NCI-H82 treated with DMSO at 0.1 percent for 48 hours (cell line): ENCODE results near the gene PABPN1.

Experiments used
- DNase-seq: peaks from one replicate; lab custom pipeline; 2025; ENCODE audit not compliant: unreplicated experiment; lab: John Stamatoyannopoulos, UW

PABPN1 gene

DNA sequence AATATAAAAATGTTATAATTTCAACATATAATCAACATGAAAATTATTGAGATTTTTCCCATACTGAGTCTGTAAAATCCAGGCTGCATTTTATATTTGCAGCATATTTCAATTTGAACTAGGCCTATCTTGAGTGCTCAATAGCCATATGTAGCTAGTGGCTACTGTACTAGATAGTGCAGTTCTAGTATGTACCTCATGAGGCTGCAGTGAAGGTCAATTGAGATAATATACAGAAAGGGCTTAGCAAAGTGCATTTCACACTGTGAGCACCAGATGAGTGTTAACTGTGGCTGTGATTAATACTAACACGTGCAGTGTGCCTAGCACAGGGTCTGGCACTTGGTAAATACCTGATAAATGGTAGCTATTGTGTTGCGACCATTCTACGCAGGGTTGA, 36.8 kb downstream of the PABPN1 start:
- no peak for DNase-seq

DNA sequence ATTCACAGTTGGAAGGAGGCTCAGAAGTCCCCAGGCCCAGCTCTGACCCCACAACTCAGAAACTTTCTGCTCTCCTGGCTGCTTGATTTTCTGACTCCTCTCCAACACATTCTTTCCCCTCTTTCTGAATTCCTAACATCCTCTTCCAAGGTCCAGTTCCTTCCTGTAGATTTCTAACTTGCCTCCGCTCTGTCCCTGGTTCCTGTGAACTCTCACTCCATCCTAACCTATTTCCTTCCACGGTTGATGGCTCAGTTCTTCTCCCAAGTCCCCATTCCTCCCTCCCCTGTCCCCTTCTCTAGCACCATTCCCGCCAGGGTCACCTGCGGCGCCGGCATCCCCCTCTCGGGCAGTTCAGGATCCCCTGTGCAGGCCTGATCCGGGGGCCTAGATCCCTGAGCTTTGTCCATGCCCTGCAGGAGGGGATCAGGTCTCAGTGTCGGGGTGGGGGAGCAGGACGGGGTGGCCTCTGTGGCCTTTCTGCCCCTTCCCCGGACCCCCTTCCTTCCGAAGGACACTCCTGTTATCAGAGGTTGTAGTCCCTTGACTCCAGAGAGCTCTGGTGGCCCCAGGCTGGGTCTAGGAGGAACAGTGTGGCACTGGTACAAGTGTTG, 37.4 kb downstream of the PABPN1 start:
- no peak for DNase-seq

DNA sequence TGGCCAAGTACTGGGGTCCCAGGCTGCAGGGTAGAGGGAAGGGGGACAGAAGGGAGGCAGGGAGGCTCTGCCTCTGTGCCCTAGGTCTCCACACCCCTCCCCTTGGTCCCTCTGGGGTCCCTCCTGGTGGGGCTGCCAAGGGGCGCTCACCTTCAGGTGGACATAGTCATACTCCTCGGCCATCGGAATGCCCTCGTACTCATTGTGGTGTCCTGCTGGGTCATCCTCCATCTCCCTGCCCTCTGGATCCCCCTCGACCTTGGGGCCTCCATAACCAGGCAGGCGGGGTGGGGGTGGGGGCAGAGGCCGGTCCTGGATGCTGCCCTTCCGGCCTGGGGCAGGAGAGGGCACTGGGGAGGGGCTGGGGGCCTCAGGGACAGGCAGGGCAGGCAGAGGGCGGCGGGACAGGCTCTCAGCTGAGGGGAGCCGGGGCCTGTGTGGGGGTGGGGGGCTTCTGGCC, 37.9 kb downstream of the PABPN1 start:
- DNase-seq = no peak

DNA sequence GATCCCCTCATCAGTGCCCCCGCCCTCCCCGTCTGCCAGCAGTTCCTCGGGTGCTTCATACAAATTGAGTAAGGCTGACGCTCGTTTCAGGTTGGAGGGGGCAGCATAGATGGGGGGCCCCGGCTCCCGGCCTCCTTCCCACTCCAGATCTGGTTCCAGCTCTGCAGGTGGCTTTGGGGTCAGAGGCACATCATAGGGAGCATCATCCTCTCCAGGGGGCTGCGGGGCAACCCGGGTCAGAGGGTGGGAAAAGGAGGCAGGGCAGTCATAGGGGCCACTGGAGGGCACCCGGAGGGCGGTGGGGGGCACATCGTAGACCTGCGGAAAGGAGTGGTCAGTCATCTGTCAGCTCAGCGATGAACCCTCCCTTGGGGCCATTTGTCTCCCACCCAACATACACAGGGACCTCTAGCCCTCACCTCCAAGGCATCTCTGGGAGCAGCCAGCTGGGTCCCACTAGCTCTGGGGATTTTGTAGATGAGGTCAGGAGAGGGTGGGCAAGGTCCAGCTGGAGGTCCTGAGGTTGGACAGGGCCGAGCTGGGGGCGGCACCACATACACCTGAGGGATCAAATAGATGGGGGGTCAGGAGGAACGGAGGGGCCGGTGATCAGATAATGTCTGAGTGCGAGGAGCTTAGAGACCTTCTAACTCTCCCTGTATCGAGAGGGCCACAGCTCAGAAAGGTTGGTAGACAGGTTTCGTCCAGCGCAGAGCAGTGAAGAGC, 38.6 kb downstream of the PABPN1 start:
- no peak for DNase-seq

DNA sequence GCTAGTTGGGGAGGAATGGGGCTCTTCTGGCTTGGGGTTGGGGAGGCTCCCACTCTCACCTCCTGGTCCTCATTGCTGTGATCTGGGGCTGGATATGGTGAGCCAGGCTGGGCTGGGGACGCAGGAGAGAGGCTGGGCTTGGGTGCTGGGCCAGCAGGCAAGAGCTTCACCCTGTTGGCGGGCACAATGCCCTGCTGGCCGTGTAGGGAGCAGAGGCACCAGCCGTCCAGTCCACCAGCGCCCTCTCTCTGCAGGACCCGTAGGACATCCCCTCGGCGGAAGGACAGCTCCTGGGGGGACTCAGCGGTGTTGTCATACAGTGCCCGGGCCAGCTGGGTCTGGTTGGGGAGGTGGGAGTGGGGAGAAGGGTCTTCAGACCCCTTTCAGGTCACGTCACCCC, 39.2 kb downstream of the PABPN1 start:
- DNase-seq = no peak

DNA sequence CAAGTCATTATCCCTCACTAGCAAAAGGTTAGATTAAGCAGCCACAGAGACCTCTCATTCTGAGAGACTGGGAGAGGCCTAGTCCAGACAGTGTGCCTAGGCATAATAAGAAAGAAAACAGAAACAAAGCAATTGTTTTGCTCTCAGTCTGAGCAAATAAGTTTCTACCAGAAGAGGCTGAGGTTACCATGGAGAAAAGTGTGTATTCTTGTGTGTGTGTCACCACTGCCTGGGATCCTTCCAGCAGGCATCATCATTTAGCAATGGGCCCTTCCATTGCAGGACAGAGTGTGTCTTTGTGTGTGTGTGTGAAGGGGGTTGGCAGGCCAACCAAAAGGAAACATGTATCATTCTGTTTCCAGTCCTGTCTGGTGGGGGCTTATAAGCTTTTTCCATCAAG, 40.1 kb downstream of the PABPN1 start:
- DNase-seq = no peak

DNA sequence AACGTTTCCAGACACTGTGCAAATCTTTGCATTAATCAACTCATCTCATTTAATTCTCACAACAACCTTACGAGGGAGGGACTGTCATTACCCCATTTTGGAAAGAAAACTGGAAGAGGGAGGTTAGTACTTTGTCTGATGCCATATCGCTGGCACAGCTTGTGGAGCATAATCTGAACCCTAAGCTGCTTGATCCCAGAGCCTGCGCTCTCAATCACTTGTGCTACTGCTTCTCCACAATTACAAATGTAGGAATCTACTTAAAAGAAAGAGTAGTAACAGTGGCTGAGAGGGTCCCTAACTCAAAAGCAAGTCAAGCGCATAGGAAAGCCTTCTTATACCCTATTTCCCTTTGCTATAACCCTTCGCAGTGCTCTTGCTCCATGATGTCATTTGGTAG, 40.5 kb downstream of the PABPN1 start:
- DNase-seq = no peak

DNA sequence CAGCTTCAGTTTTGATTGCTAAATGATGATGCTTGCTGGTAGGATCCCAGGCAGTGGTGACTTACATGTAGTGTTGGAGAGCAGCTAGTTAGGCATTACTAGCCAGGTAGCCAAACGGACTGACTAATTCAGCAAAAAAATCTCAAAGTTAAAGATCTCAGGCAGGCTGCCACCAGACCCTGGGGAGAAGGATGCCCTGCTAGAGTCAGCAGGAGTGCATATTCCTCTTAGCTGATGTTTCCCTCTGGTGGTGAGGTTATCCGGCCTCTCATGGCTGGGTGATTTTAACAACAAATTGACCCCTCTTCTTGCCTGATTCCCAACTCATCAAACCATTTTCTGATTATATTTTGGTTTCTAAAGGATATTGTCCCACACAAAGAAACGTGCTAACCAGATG, 40.9 kb downstream of the PABPN1 start:
- no peak for DNase-seq

DNA sequence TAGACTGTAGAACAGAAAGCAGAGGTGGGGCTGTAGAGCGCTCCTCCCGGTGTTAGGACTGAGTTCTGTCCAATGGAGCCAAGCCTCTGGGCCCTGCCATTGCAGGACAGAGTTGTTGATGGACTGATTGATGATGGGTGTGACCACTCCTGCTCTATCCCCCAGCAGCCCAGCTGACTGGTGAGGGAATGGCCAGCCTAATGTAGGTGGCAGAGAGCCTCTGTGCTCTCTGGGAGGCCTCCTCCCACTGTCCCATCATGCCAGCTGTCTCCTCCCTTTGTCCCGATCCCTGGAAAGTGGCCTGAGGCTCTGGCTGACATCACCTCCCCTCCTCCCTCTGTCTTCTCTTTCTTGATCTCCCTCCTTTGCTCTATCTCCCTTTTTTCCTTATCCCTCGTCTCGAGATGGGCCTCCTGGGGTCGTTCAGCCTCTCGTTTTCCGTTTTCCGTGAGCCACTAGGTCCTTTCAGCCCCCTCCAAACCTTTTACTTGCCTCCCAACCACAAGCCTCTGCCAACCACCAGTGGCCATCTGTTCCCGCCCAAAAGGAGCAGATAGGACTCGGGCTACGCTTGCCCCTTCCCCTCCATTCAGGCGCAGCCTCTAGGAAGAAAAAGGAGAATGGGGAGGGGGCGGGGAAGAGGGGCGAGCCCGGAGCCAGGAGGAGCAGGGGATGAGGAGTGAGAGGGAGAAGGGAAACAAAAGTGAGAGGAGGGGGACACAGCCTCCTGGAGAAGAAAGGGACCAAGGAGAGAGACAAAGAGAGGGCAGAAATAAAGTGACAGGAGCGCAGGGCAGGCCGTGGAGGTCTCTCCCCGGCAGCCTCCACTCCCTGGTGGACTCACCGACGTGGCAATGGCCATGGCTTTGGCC, 43.1 kb downstream of the PABPN1 start:
- DNase-seq = no peak

DNA sequence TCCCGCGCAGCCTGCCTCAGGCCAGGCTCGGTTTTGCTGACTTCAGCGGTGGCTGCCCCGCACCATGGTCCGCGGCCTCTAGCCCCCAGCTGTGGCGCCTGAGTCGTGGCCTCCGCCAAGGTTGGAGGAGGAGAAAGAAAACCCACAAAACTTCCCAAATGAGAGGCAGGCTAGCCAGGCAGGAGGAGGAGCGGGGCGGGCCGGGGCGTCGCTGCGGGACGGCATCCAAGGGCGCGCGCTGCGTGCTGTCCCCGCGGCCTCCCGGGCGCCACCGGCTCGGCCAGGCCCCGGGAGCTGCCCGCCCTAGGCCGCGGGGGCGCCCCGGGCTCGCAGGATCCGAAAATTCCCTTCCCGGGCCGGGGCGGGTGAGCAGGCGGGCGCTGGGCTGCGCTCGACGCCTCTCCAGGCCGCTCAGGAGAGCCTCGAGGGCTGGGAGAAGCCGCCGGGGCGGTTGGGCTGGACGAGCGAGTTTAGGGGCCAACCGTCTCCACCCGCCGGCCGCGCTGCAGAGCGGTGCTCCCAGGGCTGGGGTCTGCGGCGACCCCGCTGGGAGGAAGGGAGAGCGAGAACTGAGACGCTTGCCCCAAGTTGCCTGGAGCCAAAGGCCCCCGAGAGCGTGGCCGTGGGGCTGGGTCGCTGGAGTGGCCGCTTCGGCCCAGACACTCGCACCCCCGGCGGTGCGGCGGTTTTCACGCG, 43.9 kb downstream of the PABPN1 start, which contains the start of gene EFS:
TSS of gene EFS (minus strand) at position 137 of the 696 bp plus-strand sequence. CDS start 147 bp downstream, outside the sequence.
- DNase-seq = no peak

DNA sequence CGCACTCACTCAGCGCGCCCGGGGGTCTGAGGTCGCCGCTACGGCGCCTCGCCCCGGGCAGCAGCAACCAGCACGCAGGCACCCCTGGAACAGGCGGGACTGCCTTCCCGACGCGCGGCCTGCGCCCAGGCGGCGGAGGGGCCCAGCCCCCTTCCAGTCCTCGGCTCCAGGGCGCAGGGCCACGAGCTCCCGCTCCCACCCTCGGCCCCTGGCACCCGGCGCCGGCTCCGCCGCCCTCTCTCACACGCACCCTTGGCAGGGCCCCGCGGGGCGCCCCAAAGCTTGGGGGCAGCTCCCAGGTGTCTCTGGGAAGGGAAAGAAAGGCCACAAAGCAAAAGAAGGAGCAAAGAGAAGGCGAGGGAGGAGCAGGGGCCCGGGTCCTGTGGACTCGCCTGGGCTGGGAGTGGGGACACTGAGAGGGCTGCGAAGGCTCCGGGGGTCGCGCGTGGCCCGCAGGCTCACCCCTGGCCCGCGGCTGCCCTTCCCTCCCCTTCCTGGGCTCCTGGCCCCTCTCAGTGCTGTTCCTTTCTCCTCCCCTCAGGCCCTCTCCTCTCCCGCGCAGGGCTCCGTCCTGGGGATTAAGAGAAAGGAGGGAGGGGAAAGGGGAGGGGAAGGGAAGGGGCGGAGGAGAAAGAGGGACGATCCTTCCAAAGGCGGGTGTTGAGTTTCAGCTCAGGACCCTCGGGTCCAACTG, 44.6 kb downstream of the PABPN1 start:
- peak; percentile 100 for DNase-seq

DNA sequence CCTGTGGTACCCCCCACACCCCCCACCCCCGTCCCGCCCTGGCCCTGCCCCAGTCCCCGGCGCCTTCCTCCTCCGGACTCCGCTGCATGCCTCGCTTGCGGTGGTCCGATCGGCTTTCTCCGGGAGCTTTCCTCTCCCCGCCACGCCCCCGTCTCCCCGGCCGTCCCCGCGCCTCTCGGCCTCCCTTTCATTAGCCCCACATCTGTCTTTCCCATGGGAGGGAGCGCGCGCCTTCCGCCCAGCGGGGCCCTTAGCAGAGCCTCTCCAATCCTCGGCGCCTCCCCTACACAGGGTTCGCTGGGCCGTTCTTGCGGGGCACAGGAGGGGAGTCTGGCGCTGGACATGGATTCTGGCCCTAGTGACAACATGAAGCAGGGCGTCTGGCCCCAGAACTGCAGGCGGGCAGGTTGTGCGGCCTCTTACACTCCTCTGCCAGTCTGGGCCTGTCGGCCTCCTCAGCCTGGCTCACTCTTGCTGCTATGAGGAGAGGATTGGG, 45.2 kb downstream of the PABPN1 start:
- peak; percentile 100 for DNase-seq

DNA sequence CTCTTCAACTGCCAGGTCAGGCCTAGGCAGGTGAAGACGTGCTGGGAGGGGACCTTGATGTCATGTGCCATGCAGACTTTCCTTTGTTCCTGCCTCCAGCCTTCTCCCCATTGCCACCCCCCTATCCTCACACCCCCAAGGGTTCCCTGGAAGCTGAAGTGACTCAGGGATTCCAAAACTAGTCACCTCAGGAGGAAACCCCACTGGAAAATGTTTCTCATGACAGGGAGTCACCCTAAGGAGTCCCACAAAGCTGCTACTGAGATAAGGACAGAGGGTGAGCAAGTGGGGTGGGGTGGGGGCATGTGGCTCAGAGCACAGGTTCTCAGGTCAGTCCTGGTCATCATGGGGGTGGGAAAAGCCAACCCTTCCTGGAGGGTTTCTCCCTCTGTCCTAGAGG, 49.0 kb downstream of the PABPN1 start:
- DNase-seq = no peak

DNA sequence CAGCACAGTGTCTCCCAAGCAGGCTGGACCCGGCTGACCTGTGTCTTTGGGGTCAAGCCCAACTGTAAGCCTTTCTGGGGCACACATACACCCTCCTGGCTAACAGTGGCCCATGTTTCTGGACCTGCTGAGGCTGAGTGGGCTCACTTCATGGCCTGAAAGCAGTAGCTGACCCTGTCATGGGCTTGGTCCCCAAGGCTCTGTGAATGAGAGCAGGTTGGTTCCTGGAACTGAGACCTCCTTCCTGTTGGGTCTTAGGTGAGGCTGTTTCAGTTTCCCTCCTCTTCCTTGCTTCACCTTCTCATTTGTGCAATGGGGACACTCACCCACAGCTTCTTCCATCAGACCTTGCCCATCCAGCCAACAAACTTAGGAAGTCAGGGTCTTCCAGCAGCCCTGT, 50.6 kb downstream of the PABPN1 start:
- DNase-seq = no peak

DNA sequence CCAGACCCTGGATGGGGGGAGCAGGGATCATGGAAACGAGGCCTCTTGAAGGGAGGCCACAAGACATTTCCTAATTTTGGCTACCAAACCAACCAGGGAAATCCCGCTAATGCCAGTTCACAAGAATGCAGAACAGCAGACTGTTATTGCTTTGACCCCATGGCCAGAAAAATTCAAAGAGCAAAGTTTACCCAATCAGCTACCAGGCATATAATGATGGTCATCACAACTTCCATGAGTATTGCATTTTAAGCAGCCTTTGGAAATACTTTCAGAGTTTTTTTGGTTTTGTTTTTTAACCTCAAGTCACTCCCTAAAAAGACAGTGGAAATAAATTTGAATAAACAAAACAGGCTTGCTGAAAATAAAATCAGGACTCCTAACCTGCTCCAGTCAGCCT, 51.3 kb downstream of the PABPN1 start, which contains the start of gene IL25:
TSS of gene IL25 (plus strand) at position 301 of the 400 bp plus-strand sequence.
- DNase-seq = no peak

DNA sequence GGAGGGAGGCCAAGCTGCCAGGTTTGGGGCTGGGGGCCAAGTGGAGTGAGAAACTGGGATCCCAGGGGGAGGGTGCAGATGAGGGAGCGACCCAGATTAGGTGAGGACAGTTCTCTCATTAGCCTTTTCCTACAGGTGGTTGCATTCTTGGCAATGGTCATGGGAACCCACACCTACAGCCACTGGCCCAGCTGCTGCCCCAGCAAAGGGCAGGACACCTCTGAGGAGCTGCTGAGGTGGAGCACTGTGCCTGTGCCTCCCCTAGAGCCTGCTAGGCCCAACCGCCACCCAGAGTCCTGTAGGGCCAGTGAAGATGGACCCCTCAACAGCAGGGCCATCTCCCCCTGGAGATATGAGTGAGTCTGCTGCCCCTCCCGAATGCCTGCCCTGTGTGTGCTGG, 51.8 kb downstream of the PABPN1 start:
- DNase-seq = no peak
